Suppressor macrophage (primary cell): Measurements from ENCODE around the gene VPS4A.
"Not testable (repeated sequence)": the region's sequence is repeated elsewhere in the genome, so short reads cannot be mapped to it uniquely, and the experiment has no call there.

Experiments
- DNase-seq, 4 experiments: peaks; one replicate each; pipeline ENCODE4 v3.0.0-alpha.2; 2020 to 2022
- total RNA-seq, 17 experiments: gene quantifications; one replicate each; lab custom pipeline; 2026; ENCODE audit warnings: mixed read lengths in 6 of 17, inconsistent platforms in 3 of 17; lab: John Stamatoyannopoulos, UW

The VPS4A gene
- total RNA-seq: 22.0 to 53.0 (median 30.6) reads per million in 17 experiments

DNA sequence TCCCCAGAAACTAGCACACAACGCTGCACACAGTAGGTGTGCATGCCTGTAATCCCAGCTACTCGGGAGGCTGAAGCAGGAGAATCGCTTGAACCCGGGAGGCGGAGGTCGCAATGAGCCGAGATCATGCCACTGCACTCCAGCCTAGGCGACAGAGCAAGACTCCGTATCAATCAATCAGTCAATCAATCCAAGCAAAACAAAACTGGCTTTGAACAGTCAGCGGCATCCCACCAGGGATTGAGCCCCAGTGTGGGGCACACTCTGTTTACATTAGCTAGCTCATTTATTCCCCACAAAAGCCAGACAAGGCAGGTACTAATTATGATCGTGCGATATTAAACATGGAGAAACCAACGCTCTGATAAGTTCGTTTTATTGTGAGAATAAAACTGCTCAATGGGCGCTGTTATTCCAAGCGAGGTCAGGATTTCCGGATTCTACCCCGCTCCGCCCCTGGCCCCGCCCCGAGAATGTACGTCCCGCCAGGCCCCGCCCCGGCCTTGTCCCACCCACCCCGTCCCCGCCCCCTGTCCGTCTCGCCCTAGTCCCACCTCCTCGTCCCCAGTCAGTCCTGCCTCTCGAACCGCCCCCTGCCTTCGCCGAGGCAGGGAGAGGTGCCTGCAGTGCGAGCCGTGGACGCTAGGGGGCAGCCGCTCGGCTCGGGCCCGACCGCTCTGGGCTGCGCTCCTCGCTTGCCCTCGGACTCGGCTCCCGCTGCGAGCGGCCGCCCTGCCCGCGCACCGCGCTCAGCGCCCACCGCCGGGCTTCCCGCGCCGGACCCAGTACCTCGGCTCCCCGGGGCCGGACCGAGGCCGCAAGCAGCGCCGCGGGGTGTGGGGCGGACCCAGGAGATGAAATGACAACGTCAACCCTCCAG, at the start of gene VPS4A:
Gene VPS4A (plus strand): TSS at position 698 of the 880 bp plus-strand sequence. CDS start 162 bp downstream, at position 860.
- DNase-seq: peak; percentile 97 to 99 (median 98)

DNA sequence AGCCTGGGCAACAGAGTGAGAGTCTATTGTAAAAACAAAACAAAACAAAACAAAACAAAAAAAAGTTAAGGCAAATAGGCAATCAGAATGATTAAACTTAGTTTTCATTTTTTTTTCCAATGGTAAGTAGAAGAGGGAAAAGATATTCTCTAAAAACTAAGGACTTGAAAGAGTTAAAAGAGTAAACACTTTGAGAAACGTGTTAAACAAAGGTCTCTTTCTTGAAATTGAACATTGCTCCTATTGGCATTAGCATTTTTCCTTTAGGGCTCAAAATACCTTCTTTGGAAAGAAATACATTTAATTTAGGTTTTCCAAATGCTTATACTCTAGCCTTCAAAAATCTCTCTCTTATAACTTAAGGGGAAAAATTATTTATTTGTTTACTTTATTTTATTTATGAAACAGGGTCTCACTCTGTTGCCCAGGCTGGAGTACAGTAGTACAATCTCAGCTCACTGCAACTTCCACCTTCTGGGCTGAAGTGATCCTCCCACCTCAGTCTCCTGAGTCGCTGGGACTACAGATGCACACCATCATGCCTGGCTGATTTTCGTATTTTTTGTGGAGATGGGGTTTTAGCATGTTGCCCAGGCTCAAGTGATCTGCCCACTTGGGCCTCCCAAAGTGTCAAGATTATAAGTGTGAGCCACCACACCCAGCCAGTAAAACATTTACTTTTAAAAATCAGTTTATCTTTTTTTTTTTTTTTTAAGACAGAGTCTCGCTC, 44.7 kb upstream of the VPS4A start:
- no peak for DNase-seq

DNA sequence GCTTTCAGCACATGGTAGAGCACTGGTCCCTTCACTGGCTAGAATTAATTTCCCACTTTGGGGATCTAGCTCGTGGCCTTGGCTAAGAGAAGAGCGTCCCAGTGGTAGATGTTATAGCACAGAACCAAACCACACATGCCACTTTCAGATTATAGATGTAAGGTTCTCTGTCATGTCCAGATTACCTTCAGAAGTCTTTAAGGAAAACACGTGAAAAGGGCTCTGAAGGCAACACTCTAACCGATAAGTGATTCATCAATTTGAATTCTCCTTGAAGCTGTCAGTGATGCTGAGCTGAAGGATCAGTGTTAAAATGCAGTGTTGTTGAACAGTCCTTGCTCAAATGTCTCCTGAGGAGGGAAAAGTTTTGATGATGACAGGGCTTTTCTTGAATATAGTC, 43.5 kb upstream of the VPS4A start:
- DNase-seq: no peak

DNA sequence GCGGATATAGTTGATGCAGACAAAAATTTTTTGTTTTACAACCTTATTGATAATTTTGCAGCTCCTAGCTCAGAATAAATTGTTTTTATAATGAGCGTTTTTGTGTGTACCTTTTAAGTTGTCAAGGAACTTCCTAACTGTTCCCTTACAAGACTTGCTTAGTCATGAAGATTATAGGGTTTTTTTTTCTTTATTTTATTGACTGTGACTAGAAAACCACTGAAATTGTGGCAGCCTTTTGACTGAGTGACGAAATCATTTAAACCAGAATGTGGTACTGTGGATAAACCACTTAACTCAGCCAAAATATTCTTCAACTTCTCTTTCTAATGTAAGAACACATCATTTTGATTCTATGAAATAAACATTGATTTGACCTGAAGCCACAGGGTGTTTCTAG, 40.8 kb upstream of the VPS4A start:
- peak in 2 of 4 experiments; percentile 18 to 48 for DNase-seq

DNA sequence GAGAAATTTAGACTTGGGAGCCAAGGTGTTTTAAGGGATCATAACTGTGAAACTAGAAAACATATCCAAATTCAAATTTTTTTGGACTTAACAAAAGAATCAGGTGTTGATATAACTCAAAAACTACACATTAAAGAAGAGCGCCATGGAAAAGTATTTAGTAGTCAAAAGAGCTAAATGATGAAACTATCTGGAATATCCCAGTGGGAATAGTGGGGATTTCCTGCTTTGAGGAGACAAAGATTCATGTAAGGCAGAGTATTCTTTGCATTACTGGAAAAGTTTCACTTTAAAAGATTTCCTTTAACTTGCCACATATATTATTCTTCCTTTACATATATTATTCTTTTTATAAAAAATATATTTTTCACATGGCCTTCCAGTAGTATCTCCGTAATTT, 40.3 kb upstream of the VPS4A start:
- DNase-seq: no peak

- no peak for DNase-seq
Observed at GRCh38 chr16:69273009-69273408, 38.1 kb upstream of the VPS4A start.

DNA sequence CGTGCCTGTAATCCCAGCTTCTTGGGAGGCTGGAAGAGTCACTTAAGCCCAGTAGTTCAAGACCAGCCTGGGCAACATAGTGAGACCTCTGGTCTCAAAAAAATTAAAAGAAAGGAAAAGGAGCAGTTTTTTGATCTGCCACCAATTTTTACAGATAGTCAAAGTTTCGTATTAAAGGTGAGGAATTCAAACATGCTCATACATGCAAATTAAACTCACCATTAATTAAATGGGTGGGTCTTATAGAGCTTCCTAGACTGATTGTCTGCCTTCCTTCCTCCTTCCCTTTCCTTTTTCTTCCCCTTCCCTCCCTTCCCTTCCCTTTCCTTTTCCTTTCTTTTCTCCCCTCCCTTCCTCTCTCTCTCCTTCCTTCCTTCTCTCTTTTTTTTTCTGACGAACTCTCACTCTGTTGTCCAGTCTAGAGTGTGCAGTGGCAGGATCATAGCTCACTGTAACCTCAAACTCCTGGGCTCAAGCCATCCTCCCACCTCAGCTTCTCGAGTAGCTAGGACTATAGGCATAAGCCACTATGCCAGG, 36.4 kb upstream of the VPS4A start:
- no peak for DNase-seq

GRCh38 chr16:69276148-69277115, 34.7 kb upstream of the VPS4A start:
- no peak for DNase-seq

DNA sequence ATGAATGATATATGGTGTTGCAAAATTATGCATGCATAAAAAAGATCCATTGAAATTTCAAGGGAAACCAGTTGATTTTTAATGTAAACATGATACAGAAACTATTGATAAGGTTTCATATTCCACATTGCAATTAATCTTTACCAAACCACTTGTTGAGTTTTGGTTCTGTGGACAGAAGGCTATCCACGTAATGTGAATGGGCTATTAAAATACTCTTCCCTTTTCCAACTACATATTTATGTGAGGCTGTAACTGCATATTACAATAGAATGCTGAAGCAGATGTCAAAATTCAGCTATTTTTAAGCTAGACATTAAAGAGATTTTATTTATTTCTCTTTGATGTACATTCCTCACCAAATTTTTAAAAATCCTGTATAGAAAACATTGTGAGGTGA, 33.7 kb upstream of the VPS4A start:
- DNase-seq: no peak

GRCh38 chr16:69283851-69284250, 27.3 kb upstream of the VPS4A start:
- DNase-seq: no peak

GRCh38 chr16:69285240-69285639, 25.9 kb upstream of the VPS4A start:
- no peak for DNase-seq

DNA sequence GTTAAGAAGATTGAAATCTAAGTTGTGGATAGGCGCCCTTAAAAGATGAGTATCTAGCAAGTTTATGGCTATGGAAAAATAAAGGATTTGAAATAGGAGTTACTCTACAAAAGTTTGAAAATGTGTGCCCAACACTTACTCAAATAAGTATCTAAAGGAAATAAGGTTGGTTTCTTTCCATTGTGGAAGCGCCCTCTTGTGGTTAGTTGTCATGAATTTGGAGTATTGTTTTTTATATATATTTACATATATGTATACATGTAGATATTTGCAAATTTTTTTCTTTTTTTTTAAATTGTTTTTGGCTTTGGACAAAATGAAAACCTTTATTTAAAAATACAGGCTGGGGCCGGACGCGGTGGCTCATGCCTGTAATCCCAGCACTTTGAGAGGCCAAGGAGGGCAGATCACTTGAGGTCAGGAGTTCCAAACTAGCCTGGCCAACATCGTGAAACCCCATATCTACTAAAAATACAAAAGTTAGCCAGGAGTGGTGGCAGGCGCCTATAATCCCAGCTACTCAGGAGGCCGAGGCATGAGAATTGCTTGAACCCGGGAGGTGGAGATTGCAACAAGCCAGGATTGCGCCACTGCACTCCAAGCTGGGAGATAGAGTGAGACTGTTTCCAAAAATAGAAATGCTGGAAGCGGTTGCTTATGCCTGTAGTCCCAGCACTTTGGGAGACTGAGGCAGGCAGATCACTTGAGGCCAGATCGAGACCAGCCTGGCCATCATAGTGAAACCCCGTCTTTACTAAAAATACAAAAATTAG, 24.0 kb upstream of the VPS4A start:
- DNase-seq: peak; percentile 60 to 87 (median 69)

DNA sequence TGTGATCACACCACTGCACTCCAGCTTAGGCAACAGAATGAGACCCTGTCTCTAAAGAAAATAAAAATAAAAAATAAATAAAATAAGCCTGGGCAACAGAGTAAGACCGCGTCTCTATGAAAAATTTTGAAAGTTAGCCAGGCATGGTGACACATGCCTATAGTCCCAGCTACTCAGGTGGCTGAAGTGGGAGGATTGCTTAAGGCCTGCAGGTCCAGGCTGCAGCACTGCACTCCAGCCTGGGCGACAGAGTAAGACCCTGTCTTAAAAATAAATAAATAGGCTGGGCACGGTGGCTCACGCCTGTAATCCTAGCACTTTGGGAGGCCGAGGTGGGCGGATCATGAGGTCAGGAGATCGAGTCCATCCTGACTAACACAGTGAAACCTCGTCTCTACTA, 19.5 kb upstream of the VPS4A start:
- not testable (repeated sequence) for DNase-seq

DNA sequence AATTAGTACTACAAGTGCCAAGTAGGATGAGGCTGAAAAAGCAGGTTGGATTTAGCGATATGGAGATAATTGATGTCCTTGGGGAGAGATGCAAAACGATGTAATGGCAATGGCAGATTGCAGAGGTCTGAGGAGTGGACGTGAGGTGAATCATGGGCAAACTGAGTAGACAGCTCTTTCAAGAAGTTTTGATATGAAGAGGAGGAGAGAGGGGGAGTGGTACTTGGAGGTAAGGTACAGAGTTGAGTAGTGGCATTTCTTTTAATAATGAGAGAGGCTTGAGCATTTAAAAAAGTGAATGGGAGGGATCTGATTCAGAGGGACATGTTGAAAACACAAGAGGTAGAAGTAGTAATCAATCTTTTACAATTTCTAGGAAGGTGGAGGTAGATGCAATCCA, 17.7 kb upstream of the VPS4A start:
- DNase-seq: no peak

GRCh38 chr16:69294051-69294450, 17.1 kb upstream of the VPS4A start:
- DNase-seq: no peak

- not testable (repeated sequence) for DNase-seq
Observed at GRCh38 chr16:69296771-69297170, 14.4 kb upstream of the VPS4A start.

- DNase-seq: no peak
Observed at GRCh38 chr16:69298261-69298660, 12.9 kb upstream of the VPS4A start.

GRCh38 chr16:69301187-69301586, 10.0 kb upstream of the VPS4A start:
- DNase-seq: no peak

DNA sequence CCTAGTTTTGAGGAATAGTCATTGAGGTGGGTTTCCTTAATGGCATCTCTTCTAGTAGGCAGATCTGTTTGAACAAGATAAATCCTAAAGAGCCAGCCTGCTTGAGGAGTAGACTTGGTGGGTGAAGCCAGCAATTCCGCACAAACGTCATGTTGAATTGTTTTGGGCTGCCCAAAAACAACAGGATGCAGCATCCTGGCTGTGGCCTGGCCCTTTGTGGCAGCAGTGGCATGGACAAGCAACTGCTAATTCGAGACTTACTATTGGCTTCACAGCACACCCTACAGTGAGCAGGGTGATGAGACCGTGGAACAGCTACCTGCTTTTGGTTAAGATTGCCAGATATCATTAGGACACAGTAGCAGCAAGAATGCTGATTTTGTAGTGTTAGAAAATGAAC, 9.3 kb upstream of the VPS4A start:
- no peak for DNase-seq

- no peak for DNase-seq
Observed at GRCh38 chr16:69302301-69302700, 8.8 kb upstream of the VPS4A start.

DNA sequence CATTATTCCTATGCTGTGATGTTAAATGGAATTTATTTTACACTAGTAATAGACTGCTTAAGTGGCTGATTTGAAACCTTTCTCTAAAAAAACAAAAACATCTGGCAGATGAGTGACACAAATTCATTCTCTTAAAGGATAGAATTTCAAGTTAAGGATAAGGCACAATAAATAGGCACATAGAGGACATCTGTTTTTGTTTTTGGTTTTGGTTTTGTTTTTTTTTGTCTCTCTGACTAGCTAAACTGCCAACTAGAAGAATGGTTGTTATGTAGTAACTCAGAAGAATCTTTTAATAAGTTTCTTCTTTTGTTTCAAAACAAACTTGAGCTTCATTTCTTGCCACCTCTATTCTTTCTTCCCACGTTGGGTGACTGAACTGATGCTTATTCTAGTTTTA, 5.1 kb upstream of the VPS4A start:
- no peak for DNase-seq
